ENCODE measurements around the gene ERBB4.

Gene ERBB4

DNA sequence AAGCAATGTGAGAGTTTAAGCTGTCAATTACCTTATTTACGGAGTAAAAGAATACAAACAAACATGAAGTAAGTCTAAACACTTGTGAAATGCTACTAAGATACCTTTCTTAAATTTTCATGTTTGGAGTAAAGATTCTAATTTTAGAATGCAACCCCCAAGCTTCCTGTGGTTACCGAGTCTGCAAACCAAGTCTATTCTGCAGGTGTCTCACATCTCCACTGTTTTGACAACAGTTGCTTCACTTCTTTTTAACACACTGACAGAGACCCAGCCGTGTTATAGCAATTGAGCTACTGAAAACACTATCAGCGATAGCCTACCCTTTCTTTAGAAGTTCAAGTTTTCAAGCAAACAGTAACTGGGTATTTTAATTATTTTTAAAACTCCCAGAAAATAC, 608.3 kb downstream of the ERBB4 start:
- no peak for DNase-seq (ENCODE audit: low read depth in 3 of 3)

DNA sequence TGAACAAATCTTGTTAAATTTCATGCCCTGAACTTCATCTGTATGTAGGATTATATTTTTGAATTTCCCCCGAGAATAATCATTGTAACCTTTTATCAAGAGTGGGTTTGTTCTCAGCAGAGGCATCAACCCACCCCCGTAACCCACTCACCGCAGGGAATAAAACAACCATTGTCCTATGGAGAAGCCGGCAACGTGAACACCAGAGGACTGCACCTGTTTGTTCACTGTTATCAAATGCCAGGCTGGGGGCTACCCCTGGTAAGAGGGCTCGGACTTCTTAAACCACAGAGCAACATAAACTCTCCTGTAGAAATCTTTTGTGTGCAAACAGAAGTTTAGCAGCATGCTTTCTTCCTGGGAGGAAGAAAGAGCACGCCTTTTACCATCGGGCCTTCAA, 610.4 kb downstream of the ERBB4 start:
- DNase-seq (ENCODE audit: low read depth in 3 of 3) = no peak

DNA sequence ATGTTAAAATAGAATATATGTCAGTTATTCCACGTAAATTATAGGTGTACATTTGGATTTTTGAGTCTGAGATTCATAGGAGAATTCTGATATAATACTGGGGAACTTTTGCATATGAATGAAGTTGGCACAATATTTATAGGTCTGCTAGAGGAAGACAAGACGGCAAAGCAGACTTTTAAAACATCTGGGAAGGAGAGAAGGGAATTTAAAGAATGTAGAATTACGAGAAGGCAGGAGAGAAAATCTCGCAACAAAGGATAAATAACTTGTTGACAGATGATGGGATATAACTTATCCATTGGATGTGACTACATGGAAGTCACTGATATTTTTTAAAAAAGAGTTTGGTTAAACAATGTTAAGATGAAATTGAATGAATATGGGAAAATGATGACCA, 615.6 kb downstream of the ERBB4 start:
- no peak for DNase-seq (ENCODE audit: low read depth in 3 of 3)

DNA sequence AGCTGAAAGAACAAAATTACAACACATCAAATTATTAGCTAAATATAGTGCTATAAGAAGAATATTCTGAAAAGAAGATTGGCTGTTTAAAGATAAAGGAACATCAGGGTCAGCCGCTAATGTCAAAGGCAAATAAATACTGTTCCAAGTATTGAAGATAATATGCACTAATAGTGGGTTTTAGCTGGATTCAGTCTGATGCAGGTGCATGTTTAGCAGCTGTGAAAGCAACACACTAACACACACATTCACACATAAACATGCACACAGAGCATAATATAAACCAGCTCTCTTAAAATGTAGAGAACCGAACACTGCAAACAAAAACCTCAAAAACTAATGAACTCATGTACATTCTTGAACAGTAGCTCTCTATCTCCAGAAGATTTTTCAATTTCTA, 634.6 kb downstream of the ERBB4 start:
- no peak for DNase-seq (ENCODE audit: low read depth in 3 of 3)

DNA sequence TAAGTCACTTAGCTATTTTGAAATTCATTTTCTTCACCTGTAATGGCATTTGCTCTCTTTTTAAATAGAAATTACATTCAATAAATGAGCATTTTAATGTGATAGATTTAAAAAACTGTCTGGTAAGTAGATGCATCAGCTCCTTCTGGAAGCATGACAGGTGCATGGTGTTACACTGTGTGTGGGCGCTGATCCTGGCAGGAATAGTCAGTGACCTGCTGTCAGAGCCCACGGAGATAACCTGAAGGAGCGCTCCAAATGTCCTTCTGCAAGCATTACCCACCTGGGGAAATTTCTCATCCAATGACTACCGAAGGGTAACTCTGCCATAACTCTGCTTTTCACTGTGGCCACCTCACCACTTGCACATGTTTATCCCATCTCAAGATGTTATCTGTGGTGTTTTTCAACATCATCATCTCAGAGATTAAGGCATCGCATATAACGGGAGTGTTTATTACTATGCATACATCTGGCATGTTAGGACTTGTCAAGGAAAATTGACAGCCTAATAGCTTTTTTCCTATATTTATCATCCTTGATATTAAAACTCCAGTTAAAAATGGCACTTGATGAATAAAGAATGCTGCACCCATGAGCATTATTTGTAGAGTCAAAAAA, 637.3 kb downstream of the ERBB4 start:
- DNase-seq (ENCODE audit: low read depth in 3 of 3) = no peak

DNA sequence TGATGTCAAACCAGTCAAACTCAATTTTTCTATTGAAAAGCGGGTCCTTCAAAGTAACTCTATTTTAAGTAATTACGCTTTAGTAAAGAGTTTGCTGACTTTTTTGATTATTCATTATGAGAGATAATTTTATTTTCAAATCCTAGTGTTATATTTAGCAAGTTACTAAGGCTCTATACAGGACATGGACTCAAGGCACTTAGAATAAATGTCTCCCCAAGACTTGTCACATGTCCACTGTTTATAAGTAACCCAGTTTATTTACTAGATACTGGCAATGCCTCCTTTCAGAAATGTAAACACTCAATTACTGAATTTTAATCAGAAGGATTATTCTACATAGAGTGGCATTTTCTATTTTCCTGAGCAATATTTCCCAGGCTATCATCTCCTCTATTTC, 638.1 kb downstream of the ERBB4 start:
- no peak for DNase-seq (ENCODE audit: low read depth in 3 of 3)

DNA sequence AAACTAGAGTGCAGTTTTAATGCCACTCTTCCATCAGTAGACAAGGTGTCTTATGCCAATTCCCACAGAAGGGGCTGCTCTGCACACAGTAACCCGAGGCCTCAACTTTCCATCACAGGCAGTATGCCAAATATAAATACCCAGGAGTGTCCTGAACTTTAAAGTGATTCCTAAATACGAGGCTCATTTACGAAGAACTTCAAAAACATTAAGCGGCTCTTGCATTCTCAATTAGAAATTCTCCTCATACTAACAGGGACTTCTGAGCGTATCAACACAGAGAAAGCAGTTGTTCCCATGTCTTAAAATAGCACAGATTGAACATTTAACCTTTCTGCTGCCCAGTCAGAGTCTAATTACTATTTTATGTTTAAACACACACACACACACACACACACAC, 638.6 kb downstream of the ERBB4 start:
- DNase-seq (ENCODE audit: low read depth in 3 of 3) = no peak

DNA sequence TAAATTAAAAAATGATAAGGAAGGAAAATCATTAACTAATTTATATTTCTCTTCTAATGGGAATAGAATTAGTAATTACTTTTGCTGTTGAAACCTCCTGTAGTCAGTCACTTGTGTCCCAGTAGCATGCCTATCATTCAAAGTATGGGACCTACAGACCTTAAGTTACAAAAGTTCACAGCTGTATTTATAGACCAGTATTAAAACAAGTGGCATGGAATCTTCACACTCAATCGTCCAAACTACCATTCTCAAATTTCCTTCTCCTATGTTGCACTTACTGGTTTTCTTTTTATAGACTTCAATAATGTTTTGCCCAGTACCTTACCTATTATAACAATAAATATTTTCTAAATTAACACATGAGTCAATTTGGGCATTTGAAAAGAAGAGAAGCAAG, 639.9 kb downstream of the ERBB4 start:
- DNase-seq (ENCODE audit: low read depth in 3 of 3) = no peak

DNA sequence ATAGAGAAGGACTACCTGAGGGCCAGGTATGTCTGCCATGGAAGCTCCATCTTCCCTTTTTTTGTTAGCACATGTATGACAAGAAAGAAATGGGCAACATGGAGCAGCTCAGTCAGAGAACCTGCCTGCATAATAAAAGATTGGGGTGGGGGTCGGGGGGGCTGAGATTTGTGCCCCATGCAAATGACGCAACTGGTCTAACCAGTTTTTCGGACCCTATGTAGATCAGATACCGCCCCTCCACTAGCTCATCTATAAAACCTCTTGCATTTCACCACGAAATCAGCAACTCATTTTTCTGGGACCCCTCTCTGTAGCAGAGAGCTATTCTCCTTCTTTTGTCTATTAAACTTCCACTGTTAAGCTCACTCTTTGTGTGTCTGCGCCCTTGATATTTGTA, 657.2 kb downstream of the ERBB4 start:
- no peak for DNase-seq (ENCODE audit: low read depth in 3 of 3)

DNA sequence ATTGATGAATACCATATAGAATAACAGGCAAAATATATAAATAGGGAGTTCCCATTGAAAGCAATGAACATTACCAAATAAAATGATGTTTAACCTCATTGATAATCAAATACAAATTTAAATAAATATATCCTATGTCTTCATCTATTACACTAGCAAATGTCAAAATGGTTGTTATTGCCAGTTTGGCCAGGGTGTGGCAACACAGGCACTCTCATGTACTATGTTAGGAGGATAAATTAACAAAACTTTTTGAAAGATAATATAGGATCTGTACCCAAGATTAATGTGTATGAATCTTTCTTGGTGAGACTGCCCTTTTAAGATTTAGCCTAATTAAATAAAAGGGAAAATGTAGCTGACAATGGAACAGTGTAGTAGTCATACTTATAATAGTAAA, 659.3 kb downstream of the ERBB4 start:
- no peak for DNase-seq (ENCODE audit: low read depth in 3 of 3)

DNA sequence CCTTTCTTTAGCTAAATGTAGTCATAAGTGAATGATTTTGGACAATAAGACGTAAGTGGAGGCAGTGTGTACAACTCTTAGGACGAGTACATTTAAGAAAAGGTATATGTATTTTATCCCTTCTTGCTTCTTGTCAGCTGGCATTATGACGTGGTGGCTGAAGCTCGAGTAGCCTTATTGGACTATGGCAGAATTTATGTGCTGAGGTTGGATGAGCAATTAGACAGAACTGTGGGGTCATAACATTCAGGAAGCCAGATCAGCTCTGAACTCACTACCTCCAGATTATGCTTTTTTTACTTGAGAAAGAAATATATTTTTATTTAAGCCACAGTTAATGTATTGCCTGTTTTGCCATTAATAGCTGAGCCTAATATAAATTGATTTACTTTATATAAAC, 661.5 kb downstream of the ERBB4 start:
- no peak for DNase-seq (ENCODE audit: low read depth in 3 of 3)

DNA sequence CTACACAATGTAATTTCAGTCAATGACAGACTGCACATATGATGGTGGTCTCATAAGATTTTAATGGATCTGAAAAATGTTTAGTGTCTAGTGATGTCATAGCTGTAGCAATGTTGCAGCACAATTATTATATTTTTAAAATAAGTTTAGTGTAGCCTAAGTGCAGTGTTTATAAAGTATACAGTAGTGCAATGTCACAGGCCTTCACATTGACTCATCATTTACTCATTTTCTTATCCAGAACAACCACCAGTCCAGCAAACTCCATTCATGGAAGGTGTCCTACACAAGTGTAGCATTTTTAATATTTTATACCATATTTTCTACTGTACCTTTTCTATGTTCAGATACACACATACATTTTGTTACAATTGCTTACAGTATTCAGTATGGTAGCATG, 663.1 kb downstream of the ERBB4 start:
- DNase-seq (ENCODE audit: low read depth in 3 of 3) = no peak

DNA sequence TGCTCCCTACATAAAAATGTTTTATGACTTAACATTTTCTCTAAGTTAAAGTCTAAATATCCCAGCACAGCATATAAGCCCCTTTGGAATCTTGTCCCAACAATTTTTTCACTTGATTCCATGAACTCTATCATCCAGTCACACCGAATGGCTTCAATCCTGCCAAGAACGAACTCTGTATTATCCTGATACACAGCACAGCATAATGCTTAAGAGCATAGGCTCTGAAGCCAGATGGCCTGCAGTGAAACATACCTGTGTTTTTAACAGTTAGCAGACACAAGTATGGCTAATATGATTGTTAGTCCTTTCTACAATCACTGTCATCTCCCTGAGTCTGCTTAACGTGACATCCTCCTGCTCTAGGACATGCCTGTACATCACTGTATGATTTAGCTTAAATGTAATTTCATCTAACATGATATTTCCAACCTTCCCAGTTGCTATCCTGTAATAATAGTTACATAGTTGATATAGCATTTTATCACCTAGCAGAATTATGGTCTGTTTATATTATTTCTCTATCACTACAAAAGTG, 669.5 kb downstream of the ERBB4 start:
- DNase-seq (ENCODE audit: low read depth in 3 of 3) = no peak

DNA sequence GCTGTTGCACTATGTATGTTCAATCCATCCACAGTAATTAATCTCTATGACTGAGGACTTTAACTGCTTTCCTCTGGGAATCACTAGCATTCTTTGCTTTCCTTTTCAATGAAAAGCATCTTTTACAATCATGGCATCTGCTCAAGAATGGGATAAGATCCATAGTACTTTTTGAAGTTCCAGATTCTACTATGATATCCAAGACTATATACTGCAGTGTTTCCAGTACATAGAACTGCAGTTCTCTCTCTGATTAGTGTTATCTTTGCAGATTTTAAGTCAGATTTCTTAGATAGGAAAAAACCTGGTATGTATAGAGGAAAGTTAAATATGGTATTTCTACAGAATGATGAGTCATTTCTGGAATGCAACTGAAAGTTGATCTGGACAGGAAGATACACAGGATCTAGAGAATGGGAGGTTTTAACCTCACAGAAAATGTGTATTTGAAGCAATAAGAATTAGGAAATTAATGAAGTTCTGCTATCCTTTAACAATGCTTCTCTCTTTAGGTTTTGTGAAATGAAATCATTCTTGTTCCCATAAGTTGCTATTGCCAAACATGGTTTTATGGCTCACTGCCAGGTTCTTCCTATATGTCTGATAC, 670.7 kb downstream of the ERBB4 start:
- DNase-seq (ENCODE audit: low read depth in 3 of 3) = no peak

DNA sequence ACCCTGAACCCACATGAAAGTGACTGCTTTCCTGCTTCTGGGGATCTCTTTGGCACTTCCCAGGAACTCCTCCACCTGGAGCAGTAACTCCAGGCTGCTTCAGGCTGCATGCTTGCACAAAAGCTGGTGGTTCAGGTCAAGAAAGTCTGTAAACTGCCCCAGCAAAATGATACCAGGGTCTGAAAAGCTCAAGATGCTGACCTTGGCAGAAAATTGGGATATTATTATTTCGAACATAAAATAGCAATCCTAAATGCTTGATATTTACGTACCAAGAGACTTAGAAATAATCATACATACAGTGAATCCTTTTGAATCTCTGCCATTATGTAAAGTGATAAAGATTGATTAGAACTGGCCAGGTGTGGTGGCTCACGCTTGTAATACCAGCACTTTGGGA, 674.3 kb downstream of the ERBB4 start:
- DNase-seq (ENCODE audit: low read depth in 3 of 3) = no peak

DNA sequence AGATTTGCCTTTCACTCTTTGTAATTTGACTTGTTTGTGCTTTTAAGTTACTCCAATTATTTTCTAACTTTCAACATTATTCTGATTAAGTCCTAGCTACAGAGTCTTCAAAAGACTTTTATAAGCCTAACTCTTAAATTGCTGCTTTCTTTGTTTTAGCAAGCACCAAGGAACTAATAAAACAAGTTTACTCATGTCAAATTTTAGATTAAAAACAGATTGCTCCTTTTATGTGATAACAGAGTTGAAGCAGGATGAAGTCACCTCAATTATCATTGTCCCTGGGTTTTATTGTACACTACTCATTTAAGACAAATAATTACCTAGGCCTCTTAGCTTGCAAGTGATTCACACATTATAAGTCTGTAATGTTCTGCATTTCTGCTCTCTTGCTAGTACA, 678.4 kb downstream of the ERBB4 start:
- no peak for DNase-seq (ENCODE audit: low read depth in 3 of 3)

DNA sequence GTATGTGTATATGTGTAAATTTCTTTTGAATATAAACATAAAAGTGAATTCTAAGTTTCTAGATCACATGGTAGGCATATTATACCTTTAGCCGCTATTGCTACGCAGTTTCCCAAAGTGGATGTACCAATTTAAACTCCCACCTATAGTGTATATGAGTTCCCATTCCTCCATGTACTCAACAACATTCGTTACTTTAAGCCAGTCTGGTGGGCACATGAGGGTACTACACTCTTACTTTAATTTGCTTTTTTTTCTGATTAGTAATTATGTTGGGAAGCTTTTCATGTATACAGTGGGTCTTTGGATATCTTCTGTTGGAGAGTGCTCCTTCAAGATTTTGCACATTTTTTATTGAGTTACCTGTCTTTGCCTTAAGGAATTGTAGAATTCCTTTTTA, 683.8 kb downstream of the ERBB4 start:
- DNase-seq (ENCODE audit: low read depth in 3 of 3) = no peak

DNA sequence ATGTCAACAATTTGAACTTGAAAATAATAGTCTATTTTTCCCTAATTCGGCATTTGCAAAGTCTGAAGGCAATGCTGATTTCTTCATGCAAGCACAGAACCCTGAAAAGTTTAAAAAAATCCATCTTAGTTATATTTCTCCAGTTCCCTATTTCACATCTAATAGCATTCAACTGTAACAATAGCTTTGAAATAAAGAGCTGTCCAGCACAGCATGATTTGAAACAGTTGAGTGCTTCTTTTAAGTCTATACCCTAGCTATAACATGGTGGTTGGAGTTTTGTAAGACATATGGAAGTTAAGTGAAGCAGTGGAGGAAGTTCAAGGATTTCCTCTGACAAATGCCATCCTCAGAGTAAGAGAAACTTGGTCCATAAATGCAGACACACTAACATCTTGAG, 691.9 kb downstream of the ERBB4 start:
- no peak for DNase-seq (ENCODE audit: low read depth in 3 of 3)

DNA sequence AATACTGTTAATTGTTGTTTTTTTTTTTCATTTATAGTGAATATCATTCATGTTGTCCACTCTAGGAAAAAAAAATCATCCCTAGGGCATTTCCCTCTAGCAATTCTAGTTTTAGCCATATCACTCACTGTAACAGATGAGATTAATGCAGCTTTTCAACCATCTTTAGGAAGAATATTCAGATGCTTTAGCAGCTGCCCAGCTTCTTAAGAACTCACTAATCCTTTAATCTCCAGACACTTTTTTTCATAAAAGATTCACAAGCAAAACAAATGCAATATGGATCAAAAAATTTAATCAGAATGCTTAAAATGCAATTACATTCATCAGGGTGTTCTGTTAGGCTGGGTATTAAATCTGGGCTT, 692.6 kb downstream of the ERBB4 start:
- no peak for DNase-seq (ENCODE audit: low read depth in 3 of 3)

DNA sequence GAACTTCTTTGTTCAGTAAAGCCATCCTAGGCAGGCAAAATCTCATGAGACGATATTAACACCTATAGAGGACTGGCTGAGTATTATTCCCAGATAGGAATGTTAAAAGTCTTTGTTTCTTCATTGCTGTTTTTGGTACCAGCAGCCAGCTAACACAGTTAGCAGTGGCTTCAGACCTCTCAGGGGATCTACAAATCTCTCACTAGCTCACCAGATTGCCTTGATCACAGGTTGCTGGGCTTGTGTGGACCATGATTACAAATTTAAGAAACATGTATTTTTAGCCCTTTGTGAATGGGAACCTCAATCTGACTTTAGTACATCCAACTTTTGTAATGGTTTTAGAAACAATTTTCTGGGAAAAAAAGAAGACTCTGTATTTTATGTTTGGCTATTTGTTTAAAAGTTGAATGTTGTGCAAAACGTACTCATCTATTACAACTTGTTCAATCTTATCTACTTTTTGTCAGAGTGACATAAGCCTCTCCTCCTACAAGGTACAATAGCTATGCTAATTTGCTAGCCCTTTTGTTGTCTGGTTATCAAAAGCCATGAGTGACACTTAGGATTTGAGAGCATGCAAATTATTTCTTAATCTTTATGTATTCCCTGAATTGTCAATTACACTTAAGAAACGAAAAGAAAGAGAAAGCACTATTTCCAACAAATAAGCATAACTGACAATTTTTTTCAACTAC, 693.1 kb downstream of the ERBB4 start:
- DNase-seq (ENCODE audit: low read depth in 3 of 3) = no peak

DNA sequence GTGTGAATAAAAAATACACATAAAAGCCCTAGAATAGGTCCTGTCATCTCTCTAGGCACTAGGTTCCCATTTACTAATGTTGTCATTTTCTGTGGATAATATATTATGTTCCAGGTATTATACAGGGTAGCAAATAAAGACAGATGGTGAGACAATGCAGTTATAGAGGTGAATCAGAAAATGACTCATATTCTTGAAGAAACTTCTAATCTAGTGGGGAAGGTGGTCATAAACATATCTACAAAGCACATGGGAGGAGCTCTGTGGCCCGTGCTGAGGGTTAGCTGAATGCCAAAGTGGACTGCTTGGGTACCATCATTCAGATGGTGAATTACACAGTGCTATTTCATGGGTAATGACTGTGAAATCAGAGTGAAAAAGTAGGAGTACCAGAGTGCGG, 700.9 kb downstream of the ERBB4 start:
- DNase-seq (ENCODE audit: low read depth in 3 of 3) = no peak

DNA sequence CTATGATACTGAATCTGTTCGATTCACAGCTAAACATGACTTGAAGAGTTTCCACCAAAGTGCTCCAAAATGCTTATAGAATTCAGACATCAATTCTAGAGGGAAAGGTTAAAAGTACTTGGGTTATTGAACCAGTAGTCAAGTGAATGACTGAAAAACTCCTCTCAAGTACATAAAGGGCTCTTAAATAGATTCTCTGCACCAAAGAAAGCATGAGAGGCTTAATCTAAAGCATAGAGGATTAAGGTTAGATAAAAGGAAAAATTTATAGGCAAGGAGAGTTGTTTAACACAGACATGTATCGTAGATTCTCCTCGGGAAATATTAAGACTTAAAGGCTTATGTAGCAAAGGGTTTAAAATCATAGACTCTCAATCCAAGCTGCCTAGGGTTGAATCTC, 701.4 kb downstream of the ERBB4 start:
- no peak for DNase-seq (ENCODE audit: low read depth in 3 of 3)

DNA sequence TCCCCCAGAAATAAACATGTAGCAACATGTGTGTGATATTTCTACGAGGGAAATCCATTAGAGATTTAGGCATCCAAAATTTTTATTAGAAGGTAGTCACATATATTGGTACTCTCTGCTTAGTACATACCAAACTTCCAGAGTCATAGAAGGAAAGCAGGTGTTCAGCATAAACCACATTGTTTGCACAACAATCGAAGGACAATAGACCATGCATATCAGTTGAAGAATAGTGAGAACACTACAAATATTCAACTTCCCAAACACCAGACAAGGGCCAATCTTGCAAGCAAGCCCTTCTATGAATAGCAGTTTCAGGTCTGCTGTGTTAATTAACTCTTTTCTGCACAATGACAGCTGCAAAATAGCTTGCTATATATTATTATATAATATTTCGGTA, 702.2 kb downstream of the ERBB4 start:
- no peak for DNase-seq (ENCODE audit: low read depth in 3 of 3)

Measured in stimulated activated CD4-positive, alpha-beta T cell treated with anti-CD3 and anti-CD28 coated beads, TNF-alpha, amount 100 ng/mL, for 24 hours (primary cell).